Sigmoid colon (tissue), 7 donors: ENCODE results near the gene ZNF581. TPM values are rescaled to one million over a fixed set of nuclear protein-coding genes. Genes with fewer than 3 reads are reported as not detected.

ENCODE experiments used
- DNase-seq: peaks from one replicate; pipeline ENCODE4 v3.0.0-alpha.2; 2019
- H3K27ac ChIP-seq, 4 donors: fragments of 200-600 bp; sonication (generic); one replicate each; pipeline ENCODE4 v1.5.1; 2016 to 2019; ENCODE audit warnings: mild to moderate bottlenecking in 1 of 4
- H3K27me3 ChIP-seq, 3 donors: fragments of 200-600 bp; sonication (generic); one replicate each; pipeline ENCODE4 v1.5.1; 2019; ENCODE audit warnings: mild to moderate bottlenecking in 1 of 3
- H3K36me3 ChIP-seq, 4 donors: fragments of 200-600 bp; sonication (generic); one replicate each; pipeline ENCODE4 v1.5.1; 2016 to 2019
- H3K4me1 ChIP-seq, 4 donors: fragments of 200-600 bp; sonication (generic); one replicate each; pipeline ENCODE4 v1.5.1; 2017 to 2019
- H3K4me3 ChIP-seq, 4 donors: fragments of 200-600 bp; sonication (generic); one replicate each; pipeline ENCODE4 v1.5.1; 2017 to 2019; ENCODE audit warnings: mild to moderate bottlenecking in 2 of 4, moderate library complexity in 1 of 4
- H3K9me3 ChIP-seq, 4 donors: fragments of 200-600 bp in 3 of 4; sonication (generic) in 3 of 4; one replicate each; pipeline versions ENCODE4 v1.5.1 to v1.6.1; 2013 to 2019
- EP300 ChIP-seq, 4 donors: sonication (generic); formaldehyde crosslinking; IDR thresholded peaks; one replicate each; pipeline ENCODE4 v1.6.1; 2017; ENCODE audit warnings: antibody characterized with exemption in 4 of 4
- POLR2A ChIP-seq, 2 donors: fragments of 450-650 bp; IDR thresholded peaks; one replicate each; pipeline ENCODE4 v1.6.1; 2016; ENCODE audit warnings: antibody characterized with exemption in 2 of 2, mild to moderate bottlenecking in 2 of 2, moderate library complexity in 2 of 2
- POLR2AphosphoS5 ChIP-seq, 4 donors: sonication (generic); formaldehyde crosslinking; IDR thresholded peaks; one replicate each; pipeline ENCODE4 v1.6.1; 2017; ENCODE audit warnings: antibody characterized with exemption in 4 of 4
- WGBS, 2 donors: extraction: QIAGEN DNeasy Blood & Tissue Kit; methylation state at CpG; one replicate each; pipeline ENCODE4 v1.1.7; 2013; 5-methylcytosine and 5-hydroxymethylcytosine counted together
- intact Hi-C: fragments of 100-400 bp; cut with DNase I; formaldehyde crosslinking; loops from one replicate; pipeline ENCODE4 v1.15.1; 2023
- polyA plus RNA-seq, 3 donors: library from polyadenylated mRNA; stranded (reverse); fragments of 200-250 nt; gene quantifications; one replicate each; pipeline ENCODE4 v1.2.3, GENCODE V29; 2013
- total RNA-seq, 4 donors: library from RNA; depleted of rRNA; stranded (reverse); fragments of >200 nt; gene quantifications; one replicate each; pipeline ENCODE4 v1.1.0, GENCODE V29; 2016
- TF ChIP-seq, protein P1 (sequence below), 4 experiments: fragments of 450-650 bp in 3 of 4; fragments of 200-600 bp in 1 of 4; IDR thresholded peaks; one replicate each; pipeline ENCODE4 v1.5.1; 2016 to 2019; ENCODE audit warnings: antibody characterized with exemption in 4 of 4, mild to moderate bottlenecking in 3 of 4, moderate library complexity in 2 of 4
- donor health status: healthy with polysubstance abuse.
- donor health status: Bipolar disorder and iron deficiency.
- donor health status: healthy.

The ZNF581 gene
- total and polyA plus RNA-seq, 7 donors, result 17.1 to 43.2 (median 23.4) TPM

DNA sequence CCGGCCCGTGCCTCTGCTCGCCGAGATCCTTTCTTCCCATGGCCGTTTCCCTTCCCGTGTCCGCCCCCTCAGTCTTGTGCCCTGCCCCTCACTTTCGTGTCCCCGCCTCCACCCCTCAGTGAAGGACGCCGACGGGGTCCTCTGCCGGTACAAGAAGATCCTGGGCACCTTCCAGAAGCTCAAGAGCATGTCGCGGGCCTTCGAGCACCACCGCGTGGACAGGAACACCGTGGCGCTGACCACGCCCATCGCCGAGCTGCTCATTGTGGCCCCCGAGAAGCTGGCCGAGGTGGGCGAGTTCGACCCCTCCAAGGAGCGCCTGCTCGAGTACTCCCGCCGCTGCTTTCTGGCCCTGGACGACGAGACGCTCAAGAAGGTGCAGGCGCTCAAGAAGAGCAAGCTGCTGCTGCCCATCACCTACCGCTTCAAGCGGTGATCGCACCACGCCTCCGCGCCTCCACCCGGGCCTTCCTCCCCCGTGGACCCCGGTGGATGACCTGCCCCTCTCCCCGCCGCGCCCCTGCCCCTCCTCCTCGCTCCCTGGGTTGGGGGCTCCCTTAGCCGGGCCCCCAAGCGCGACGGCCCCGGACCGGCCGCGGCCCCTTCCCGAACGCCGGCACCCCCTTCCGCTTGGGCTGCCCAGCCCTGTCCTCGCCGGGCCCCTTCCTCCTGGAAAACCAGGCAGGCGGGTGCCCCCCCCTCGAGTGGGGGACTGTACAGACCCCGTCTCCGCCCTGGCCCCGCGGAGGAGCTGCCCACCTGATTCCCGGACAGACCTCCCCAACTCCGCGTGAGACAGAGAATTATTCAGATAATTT, 9.1 kb downstream of the ZNF581 start:
- Histone ChIP-seq H3K27ac (peak overlapping the region; percentile 98 to 100 (median 99)), H3K4me1 (peaks cover 0 to 52% (median 47%) of the 10 kb centered on the region in 4 donors), H3K9me3 (no peaks in the 10 kb centered on the region), H3K36me3 (peaks cover 0 to 9% (median 4%) of the 10 kb centered on the region in 4 donors), H3K4me3 (no peak overlapping the region), H3K27me3 (no peaks in the 10 kb centered on the region)
- intact Hi-C loops, result loop anchor here (1.0 to 10.0 kb wide), 2 partner anchors 17 to 538 kb away; partner anchors contain the start of gene PPP1R12C
- TF ChIP-seq EP300 (IDR thresholded peaks at IDR 0.05), result no peak
- no peak for TF ChIP-seq POLR2A (IDR thresholded peaks at IDR 0.05)
- TF ChIP-seq, protein P1, sequence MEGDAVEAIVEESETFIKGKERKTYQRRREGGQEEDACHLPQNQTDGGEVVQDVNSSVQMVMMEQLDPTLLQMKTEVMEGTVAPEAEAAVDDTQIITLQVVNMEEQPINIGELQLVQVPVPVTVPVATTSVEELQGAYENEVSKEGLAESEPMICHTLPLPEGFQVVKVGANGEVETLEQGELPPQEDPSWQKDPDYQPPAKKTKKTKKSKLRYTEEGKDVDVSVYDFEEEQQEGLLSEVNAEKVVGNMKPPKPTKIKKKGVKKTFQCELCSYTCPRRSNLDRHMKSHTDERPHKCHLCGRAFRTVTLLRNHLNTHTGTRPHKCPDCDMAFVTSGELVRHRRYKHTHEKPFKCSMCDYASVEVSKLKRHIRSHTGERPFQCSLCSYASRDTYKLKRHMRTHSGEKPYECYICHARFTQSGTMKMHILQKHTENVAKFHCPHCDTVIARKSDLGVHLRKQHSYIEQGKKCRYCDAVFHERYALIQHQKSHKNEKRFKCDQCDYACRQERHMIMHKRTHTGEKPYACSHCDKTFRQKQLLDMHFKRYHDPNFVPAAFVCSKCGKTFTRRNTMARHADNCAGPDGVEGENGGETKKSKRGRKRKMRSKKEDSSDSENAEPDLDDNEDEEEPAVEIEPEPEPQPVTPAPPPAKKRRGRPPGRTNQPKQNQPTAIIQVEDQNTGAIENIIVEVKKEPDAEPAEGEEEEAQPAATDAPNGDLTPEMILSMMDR (IDR thresholded peaks at IDR 0.05), result no peak
- TF ChIP-seq POLR2AphosphoS5 (IDR thresholded peaks at IDR 0.05), result no peak
- WGBS, 2 donors, result 88 to 93% methylated on average over 71 of the region's 71 CpGs
- no peak for DNase-seq

- TF ChIP-seq POLR2A (IDR thresholded peaks at IDR 0.05) (peak; percentile 83 to 92), POLR2AphosphoS5 (IDR thresholded peaks at IDR 0.05) (peak; percentile 88 to 97 (median 92)), EP300 (IDR thresholded peaks at IDR 0.05) (peak in 1 of 4 donors; percentile 20)
- TF ChIP-seq, protein P1 (IDR thresholded peaks at IDR 0.05), result peak; percentile 92 to 100 (median 100)
- peaks cover 0 to 9% (median 4%) of the 10 kb centered on the region in 4 donors for H3K36me3 ChIP-seq
- no peaks in the 10 kb centered on the region for H3K27me3 ChIP-seq
- DNase-seq, result peak; percentile 99
- peak overlapping the region; percentile 98 to 100 (median 99) for H3K27ac ChIP-seq
- intact Hi-C loops, result loop anchor here (1.0 to 10.0 kb wide), 5 partner anchors 18 to 539 kb away; partner anchors contain the start of genes FIZ1, PPP1R12C and RPL28
- WGBS, 2 donors, result 0% methylated on average over 57 of the region's 57 CpGs
- H3K9me3 ChIP-seq, result no peaks in the 10 kb centered on the region
- peak overlapping the region; percentile 86 to 97 (median 94) for H3K4me3 ChIP-seq
- peaks cover 0 to 56% (median 52%) of the 10 kb centered on the region in 4 donors for H3K4me1 ChIP-seq
Observed at GRCh38 chr19:55653651-55654322, 10.3 kb downstream of the ZNF581 start.

DNA sequence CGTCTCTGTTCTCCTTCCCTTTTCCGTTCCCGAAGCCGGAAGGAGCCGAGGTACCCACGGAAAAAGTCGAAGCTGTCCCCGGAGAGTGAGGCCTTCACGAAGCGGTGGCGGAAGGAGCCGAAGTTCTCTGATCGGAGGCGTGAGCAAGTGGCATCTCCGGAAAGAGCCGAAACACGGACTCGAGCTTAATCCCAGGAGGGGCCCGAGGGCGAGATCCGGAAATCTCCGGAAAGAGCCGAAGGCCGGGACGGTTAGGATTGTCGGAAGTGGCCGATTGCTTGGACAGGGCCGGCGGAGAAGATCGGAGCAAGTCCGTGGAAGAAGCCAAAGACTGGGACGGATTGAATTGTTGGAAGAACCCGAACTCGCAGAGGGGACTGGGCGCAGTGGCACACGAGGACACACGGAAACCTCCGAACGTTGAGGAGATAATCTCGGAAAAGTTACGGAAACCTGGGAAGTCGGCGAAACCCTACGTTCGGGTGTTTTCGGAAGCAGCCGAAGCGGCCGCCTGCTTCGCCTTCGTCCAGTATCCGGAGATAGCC, 10.9 kb downstream of the ZNF581 start:
- intact Hi-C loops, result loop anchor here (1.0 to 10.0 kb wide), 4 partner anchors 55 to 540 kb away; partner anchors contain the start of genes FIZ1, PPP1R12C and RPL28
- H3K4me1 ChIP-seq, result peaks cover 0 to 56% (median 51%) of the 10 kb centered on the region in 4 donors

More for the DNA sequence above, 10.9 kb downstream of the ZNF581 start:
- Histone ChIP-seq H3K4me3 (peak overlapping the region; percentile 86 to 97 (median 94)), H3K36me3 (peaks cover 0 to 15% (median 6%) of the 10 kb centered on the region in 4 donors), H3K27me3 (no peaks in the 10 kb centered on the region), H3K9me3 (no peaks in the 10 kb centered on the region), H3K27ac (peak overlapping the region; percentile 98 to 100 (median 99))
- TF ChIP-seq EP300 (IDR thresholded peaks at IDR 0.05) (no peak), POLR2AphosphoS5 (IDR thresholded peaks at IDR 0.05) (no peak), POLR2A (IDR thresholded peaks at IDR 0.05) (no peak)
- TF ChIP-seq, protein P1 (IDR thresholded peaks at IDR 0.05), result no peak
- 0% methylated on average over 52 of the region's 52 CpGs for whole genome bisulfite sequencing, 2 donors
- DNase-seq, result peak; percentile 100
